ENCODE data around the gene SPNS3.
A peak's percentile ranks its signal among the peaks of the same experiment; 100 is the strongest.

Gene SPNS3

GRCh38 chr17:4465786-4466185 lies 32.0 kb downstream of the SPNS3 start:
- no peak for DNase-seq (ENCODE audit: low read depth in 1 of 2, low spot score in 1 of 2)

- DNase-seq (ENCODE audit: low read depth in 1 of 2, low spot score in 1 of 2), result no peak
These were observed 33.5 kb downstream of the SPNS3 start for GRCh38 chr17:4467287-4467686.

GRCh38 chr17:4469552-4469951 lies 35.8 kb downstream of the SPNS3 start:
- DNase-seq (ENCODE audit: low read depth in 1 of 2, low spot score in 1 of 2), result no peak

GRCh38 chr17:4472286-4472685 lies 38.5 kb downstream of the SPNS3 start:
- no peak for DNase-seq (ENCODE audit: low read depth in 1 of 2, low spot score in 1 of 2)

- DNase-seq (ENCODE audit: low read depth in 1 of 2, low spot score in 1 of 2), result no peak
These were observed 40.4 kb downstream of the SPNS3 start for GRCh38 chr17:4474093-4474492.

- DNase-seq (ENCODE audit: low read depth in 1 of 2, low spot score in 1 of 2), result no peak
These were observed 41.3 kb downstream of the SPNS3 start for GRCh38 chr17:4475001-4475400.

- DNase-seq (ENCODE audit: low read depth in 1 of 2, low spot score in 1 of 2), result no peak
These were observed 41.7 kb downstream of the SPNS3 start for GRCh38 chr17:4475463-4475862.

- DNase-seq (ENCODE audit: low read depth in 1 of 2, low spot score in 1 of 2), result no peak
These were observed 42.3 kb downstream of the SPNS3 start for GRCh38 chr17:4476017-4476416.

GRCh38 chr17:4476511-4477070 lies 42.9 kb downstream of the SPNS3 start:
- DNase-seq (ENCODE audit: low read depth in 1 of 2, low spot score in 1 of 2), result no peak

GRCh38 chr17:4477255-4477791 lies 43.6 kb downstream of the SPNS3 start:
- no peak for DNase-seq (ENCODE audit: low read depth in 1 of 2, low spot score in 1 of 2)

- no peak for DNase-seq (ENCODE audit: low read depth in 1 of 2, low spot score in 1 of 2)
These were observed 44.6 kb downstream of the SPNS3 start for GRCh38 chr17:4478318-4478830.

GRCh38 chr17:4479340-4479981 lies 45.7 kb downstream of the SPNS3 start:
- DNase-seq (ENCODE audit: low read depth in 1 of 2, low spot score in 1 of 2), result no peak

- DNase-seq (ENCODE audit: low read depth in 1 of 2, low spot score in 1 of 2), result no peak
These were observed 46.4 kb downstream of the SPNS3 start for GRCh38 chr17:4479982-4480751.

GRCh38 chr17:4480929-4481898 lies 47.5 kb downstream of the SPNS3 start:
- peak in 1 of 2 donors; percentile 14 for DNase-seq (ENCODE audit: low read depth in 1 of 2, low spot score in 1 of 2)

- DNase-seq (ENCODE audit: low read depth in 1 of 2, low spot score in 1 of 2), result no peak
These were observed 48.7 kb downstream of the SPNS3 start for GRCh38 chr17:4482338-4483011.

GRCh38 chr17:4483012-4483840 lies 49.5 kb downstream of the SPNS3 start:
- no peak for DNase-seq (ENCODE audit: low read depth in 1 of 2, low spot score in 1 of 2)

GRCh38 chr17:4485676-4486646 lies 52.2 kb downstream of the SPNS3 start:
- peak; percentile 15 to 44 for DNase-seq (ENCODE audit: low read depth in 1 of 2, low spot score in 1 of 2)

GRCh38 chr17:4487296-4487695 lies 53.6 kb downstream of the SPNS3 start:
- DNase-seq (ENCODE audit: low read depth in 1 of 2, low spot score in 1 of 2), result no peak
